NCI-H1092 (cell line): Measurements from ENCODE around the gene TNFRSF19.
A peak's percentile ranks its signal among the peaks of the same experiment; 100 is the strongest.
"Not testable (repeated sequence)": the region's sequence is repeated elsewhere in the genome, so short reads cannot be mapped to it uniquely, and the experiment has no call there.

Source experiments
- DNase-seq: peaks from one replicate; lab custom pipeline; 2025; lab: John Stamatoyannopoulos, UW

TNFRSF19 gene

GRCh38 chr13:23655321-23655720 is 85.1 kb downstream of the TNFRSF19 start:
- DNase-seq: no peak

DNA sequence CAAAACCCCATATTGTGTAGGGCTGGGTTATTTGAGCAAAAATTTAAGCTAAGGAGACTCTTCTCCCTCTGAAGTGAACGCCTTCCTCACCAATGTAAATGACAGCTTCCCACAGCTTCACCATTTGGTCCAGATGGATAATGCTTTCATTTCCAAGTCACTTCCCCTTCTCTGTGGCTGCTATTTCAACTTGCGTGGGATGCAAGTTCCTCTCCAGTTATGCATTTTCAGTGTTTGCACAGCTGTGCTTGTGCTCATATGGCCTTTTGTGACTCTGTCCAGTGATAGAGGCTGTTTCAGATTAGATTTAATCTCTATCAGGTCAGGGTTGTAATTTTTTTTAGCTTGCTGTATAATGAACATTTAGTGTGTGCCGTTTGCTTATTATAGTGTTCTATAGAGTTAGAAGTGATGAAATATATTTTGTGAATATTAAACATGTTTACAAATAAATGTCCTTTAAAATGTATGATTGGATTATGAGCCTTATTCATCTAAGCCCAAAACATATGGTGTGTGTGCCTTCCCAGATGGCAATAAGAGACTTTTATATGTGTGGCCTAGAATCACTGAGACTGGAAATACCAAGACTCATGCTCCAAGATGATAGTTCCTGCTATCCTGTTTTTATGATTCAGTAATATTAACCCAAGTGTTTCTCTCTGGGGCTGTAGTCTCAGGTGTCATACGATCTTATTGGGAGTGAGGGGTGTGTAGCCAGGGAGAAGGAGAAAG is 86.6 kb downstream of the TNFRSF19 start:
- DNase-seq: peak; percentile 87

DNA sequence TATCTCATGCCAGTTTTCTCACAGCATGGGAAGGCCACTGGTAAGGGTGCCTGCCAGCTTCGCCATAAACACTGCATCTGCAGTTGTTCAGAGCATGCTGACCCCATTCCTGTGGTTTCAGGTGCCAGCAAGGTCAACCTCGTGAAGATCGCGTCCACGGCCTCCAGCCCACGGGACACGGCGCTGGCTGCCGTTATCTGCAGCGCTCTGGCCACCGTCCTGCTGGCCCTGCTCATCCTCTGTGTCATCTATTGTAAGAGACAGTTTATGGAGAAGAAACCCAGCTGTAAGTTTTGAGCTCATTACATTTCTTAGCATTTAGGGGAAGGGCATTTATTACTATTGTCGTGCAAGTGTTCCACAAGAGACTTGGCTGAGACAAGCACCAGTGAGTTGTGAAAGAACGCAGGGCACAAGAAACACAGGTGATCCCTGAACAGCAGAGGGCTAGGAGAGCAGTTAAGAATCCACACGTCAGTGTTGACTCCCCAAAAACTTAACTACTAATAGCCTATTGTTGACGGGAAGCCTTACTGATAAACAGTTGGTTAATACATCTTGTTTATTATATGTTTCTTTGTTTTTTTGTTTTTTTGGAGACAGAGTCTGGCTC is 88.8 kb downstream of the TNFRSF19 start:
- no peak for DNase-seq

GRCh38 chr13:23660249-23660648 is 90.0 kb downstream of the TNFRSF19 start:
- no peak for DNase-seq

- DNase-seq: no peak
Observed at GRCh38 chr13:23666582-23666981, 96.4 kb downstream of the TNFRSF19 start.

GRCh38 chr13:23667750-23668149 is 97.5 kb downstream of the TNFRSF19 start:
- DNase-seq: no peak

- DNase-seq: no peak
Observed at GRCh38 chr13:23668562-23668961, 98.3 kb downstream of the TNFRSF19 start.

DNA sequence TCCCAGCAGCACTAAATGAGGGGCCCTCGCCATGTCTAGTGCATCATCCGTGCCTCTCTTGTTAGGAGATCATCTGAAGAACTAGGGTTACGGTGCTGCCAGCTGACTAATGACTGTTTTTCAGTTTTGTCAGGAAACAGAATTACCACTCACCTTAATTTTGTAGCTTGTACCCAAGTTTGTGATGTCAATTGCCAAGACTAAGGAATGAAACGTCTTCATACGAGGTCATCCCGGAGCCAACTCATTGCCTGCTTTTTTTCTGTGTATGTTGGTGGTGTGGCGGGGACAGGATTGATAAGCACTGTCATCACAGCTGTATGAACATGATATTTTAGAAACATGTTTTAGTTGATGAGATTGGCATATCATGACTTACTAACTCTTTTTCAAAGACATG is 100.6 kb downstream of the TNFRSF19 start:
- DNase-seq: no peak

DNA sequence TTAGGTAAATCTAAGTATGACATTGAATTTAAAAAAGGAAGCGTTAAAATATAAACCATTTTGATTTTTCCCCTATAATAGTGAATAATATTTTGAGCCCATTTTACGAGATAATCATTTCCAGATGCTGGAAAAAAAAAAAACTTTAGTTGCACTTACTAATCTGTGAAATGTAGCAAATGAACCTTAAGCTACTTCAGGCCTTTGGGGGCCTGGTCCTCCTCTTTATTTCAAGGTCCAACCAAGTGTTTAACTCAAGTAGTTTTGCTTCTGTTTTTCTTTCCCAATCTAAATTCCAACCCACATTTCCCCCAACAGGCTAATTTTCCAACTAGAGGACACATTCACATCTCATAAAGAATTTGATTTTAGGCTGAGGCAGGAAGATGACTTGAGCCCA is 101.2 kb downstream of the TNFRSF19 start:
- no peak for DNase-seq

- DNase-seq: no peak
Observed at GRCh38 chr13:23671897-23672296, 101.7 kb downstream of the TNFRSF19 start.

- no peak for DNase-seq
Observed at GRCh38 chr13:23672616-23673015, 102.4 kb downstream of the TNFRSF19 start.

DNA sequence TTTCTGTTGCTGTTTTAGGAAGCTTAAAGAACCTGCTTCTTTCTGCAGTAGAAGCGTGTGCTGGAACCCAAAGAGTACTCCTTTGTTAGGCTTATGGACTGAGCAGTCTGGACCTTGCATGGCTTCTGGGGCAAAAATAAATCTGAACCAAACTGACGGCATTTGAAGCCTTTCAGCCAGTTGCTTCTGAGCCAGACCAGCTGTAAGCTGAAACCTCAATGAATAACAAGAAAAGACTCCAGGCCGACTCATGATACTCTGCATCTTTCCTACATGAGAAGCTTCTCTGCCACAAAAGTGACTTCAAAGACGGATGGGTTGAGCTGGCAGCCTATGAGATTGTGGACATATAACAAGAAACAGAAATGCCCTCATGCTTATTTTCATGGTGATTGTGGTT is 103.1 kb downstream of the TNFRSF19 start:
- DNase-seq: no peak

DNA sequence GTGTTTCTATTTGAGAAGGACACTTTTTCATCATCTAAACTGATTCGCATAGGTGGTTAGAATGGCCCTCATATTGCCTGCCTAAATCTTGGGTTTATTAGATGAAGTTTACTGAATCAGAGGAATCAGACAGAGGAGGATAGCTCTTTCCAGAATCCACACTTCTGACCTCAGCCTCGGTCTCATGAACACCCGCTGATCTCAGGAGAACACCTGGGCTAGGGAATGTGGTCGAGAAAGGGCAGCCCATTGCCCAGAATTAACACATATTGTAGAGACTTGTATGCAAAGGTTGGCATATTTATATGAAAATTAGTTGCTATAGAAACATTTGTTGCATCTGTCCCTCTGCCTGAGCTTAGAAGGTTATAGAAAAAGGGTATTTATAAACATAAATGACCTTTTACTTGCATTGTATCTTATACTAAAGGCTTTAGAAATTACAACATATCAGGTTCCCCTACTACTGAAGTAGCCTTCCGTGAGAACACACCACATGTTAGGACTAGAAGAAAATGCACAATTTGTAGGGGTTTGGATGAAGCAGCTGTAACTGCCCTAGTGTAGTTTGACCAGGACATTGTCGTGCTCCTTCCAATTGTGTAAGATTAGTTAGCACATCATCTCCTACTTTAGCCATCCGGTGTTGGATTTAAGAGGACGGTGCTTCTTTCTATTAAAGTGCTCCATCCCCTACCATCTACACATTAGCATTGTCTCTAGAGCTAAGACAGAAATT is 103.8 kb downstream of the TNFRSF19 start:
- no peak for DNase-seq

DNA sequence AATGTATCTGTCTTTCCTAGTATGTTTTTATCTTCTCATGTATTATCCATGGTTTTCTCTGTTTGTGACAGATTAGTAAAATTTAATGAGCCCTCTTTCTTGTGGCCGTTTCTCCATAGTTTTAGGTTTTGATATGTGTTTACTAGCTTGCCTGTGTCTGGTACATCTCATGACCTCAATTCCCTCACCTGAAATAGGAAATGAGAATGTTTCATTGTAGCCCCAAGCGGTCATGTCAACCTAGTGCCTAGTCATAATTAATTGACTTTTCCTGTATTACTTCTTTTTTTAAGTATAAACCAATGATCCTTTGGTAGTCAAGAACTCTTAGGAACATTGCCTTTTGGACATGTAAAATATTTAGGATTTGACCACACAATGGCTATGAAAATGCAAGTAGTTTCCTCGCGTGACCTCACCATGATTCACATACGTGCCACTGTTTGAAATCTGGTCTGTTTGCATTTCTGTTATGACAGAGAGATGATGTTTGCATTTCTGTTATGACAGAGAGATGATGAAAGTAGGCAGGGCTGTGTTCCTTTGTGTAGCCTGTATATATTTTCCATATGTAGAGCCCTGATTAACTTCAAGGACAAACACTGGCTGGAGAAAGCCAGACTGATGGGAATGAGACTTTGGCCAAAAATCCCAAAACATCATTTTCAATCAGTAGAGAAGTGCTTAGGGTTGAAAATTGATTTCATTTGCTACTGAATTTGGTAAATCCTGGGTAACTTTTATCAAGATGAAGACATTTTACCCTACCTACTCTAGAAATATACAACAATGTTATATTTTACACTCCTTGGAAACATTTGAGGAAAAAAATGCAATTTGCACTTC is 104.8 kb downstream of the TNFRSF19 start:
- no peak for DNase-seq

DNA sequence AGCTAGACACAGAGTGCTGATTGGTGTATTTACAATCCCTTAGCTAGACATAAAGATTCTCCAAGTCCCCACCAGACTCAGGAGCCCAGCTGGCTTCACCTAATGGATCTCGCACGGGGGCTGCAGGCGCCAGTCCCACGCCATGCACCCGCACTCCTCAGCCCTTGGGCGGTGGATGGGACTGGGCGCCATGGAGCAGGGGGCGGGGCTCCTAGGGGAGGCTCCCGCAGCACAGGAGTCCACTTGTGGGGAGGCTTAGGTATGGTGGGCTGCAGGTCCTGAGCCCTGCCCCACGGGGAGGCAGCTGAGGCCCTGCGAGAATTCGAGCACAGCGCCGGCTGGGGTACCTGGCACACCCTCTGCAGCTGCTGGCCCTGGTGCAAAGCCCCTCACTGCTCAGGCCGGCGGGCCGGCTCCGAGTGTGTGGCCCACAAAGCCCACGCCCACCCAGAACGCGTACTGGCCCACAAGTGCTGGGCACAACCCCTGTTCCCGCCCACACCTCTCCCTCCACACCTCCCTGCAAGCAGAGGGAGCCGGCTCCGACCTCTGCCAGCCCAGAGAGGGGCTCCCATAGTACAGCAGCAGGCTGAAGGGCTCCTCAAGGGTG is 107.6 kb downstream of the TNFRSF19 start:
- not testable (repeated sequence) for DNase-seq

DNA sequence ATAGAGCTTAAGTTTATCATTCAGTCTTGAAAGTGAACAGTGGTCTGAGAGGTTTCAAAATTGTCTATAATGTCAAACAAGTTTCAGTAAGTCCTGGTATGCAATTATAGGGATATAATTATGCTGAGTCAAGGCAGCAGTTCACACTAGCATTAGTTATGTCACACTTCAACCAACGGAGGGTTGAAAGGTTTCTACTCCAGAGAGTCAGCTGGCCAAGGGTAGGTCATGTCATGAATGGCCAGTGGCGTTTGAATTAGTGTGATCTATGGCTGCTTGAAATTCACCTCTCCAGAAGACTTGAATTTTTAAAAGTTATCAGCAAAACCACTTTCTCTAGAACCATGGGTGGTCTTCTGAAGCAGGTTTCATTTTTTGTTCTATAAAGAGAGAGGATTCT is 108.6 kb downstream of the TNFRSF19 start:
- no peak for DNase-seq

GRCh38 chr13:23679220-23679619 is 109.0 kb downstream of the TNFRSF19 start:
- no peak for DNase-seq

DNA sequence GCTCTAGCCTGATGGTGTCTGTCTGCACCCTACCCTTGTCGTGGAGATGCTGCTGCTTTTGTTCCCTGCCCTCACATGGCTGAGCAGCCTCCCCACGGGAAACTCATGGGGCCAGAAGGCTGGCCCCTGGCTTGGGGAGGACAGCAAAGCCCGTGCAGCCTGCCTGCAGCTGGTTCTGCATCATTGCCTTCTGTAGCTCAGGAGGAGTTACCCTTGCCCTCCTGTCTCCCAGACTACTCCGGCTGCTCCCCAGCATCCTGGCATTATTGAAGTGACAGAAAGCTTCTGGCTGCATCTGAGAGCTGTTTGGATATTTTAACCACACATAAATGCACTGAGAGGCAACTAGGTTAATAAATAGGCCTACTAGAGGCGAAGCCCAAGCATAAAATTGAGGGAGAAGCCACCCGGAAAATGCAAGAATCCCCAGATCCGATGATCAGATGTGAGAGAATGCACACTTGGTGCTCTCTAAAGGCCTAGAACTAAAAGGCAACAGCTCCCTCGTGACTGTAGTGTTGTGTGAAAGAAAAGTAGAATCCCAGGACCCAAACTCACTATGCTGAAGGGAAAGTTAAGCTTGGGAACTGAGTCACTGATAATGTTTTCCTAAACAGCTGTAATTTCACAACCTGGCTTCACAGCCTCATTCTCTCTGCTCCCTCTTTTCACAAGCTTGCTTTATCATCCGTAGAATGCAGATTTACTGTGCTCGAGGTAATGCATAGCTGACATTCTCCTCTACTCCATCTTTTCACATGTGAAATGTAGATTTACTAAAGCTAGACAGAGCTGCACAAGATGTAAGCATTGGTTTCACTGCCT is 110.8 kb downstream of the TNFRSF19 start:
- DNase-seq: no peak

DNA sequence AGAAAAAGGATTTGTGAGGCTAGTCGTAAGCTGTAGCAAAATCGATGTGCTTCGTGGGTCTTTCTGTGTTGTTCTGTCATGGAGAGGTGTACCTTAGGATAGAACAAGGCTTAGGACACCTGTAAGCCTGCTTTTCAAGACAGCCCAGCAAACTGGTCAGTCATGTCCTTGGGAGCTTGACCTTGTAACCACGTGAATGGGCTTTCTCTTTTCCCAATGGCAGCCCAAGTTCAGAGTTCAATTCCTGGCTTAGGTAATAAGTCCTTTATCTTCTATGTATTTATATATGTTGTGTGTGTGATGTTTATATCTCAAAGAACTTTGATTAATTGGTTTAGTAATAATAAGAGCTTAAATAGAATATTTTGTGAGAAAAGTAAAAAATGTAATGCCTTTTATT is 112.9 kb downstream of the TNFRSF19 start:
- no peak for DNase-seq

DNA sequence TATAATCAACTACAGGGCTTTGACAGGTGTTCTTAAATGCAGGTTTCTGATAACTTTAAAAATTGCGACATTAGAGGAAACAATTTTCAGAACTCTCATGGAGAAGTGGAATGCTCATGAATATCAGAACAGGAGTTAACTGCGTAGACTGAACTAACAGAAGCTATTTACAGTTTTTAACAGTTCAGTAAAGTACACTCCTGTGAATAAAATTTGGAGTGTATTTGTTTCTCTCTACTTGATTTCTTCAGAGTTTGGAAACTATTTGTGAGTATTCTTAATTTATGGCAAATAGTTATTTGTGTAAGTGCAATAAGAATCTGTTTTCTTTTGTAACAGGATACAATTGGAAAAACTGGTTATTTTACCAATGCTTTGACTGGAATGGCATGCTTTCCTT is 114.4 kb downstream of the TNFRSF19 start:
- DNase-seq: no peak

DNA sequence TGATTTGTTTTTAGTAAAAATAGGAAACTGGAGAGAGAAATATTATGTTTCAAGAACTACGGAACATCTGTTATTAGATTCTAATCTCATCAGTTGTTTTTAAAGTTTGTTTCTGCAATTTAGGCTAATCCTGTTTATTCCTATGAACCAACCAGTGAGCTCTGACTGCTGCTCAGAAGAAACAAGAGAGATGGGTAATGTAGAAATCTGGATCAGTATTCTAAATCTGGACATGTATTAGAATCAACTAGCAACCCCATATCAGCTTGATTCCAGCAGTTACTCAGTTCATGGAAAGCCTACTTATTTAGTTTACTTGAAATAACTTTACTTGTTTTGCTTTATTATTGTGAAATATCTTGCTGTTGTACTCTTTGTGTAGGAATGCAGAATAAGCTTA is 115.2 kb downstream of the TNFRSF19 start:
- no peak for DNase-seq
